ENCODE measurements around the gene MEI1.

DNA sequence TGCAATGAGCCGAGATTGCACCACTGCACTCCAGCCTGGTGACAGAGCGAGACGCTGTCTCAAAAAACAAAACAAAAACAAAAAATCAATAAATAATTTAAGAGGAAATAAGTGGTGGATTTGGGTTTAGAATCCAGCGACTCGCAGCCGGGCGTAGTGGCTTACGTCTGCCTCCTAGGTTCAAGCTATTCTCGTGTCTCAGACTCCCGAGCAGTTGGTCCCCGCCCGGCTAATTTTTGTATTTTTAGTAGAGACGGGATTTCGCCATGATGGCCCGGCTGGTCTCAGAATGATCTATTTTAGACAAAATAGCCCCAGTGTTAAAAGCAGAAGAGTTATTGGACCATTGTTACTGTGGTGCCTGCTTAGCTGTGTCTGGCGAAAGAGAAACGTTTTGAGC, 40.4 kb upstream of the MEI1 start:
- TF ChIP-seq CTCF (IDR thresholded peaks at IDR 0.05) (no peak), POLR2A (IDR thresholded peaks at IDR 0.05) (no peak), POLR2AphosphoS5 (IDR thresholded peaks at IDR 0.05) (no peak), EP300 (IDR thresholded peaks at IDR 0.05) (no peak)

Measured in stomach (tissue), 4 donors.